Stimulated activated CD4-positive, alpha-beta T cell treated with anti-CD3 and anti-CD28 coated beads, Interleukin-1b, Interleukin-23, amount 100 ng/mL, for 24 hours (primary cell): ENCODE data around the gene KRT74.

Source experiments
- DNase-seq, 4 experiments: peaks; one replicate each; pipeline ENCODE4 v3.0.0-alpha.2; 2020; ENCODE audit warnings: low read depth in 4 of 4, low spot score in 1 of 4

KRT74 gene

GRCh38 chr12:52575948-52576347, 2.3 kb upstream of the KRT74 start:
- DNase-seq, result no peak

- DNase-seq, result no peak
Measured at GRCh38 chr12:52575256-52575655, 1.6 kb upstream of the KRT74 start.

GRCh38 chr12:52573306-52573705, 337 bp downstream of the KRT74 start:
- no peak for DNase-seq

GRCh38 chr12:52570511-52570910, 3.1 kb downstream of the KRT74 start:
- DNase-seq, result no peak

- no peak for DNase-seq
Measured at GRCh38 chr12:52568111-52568510, 5.5 kb downstream of the KRT74 start.

GRCh38 chr12:52566847-52567291, 6.8 kb downstream of the KRT74 start:
- DNase-seq, result no peak

GRCh38 chr12:52564582-52564981, 9.1 kb downstream of the KRT74 start:
- DNase-seq, result no peak

- no peak for DNase-seq
Measured at GRCh38 chr12:52561880-52562449, 11.7 kb downstream of the KRT74 start.

- no peak for DNase-seq
Measured at GRCh38 chr12:52559979-52560378, 13.7 kb downstream of the KRT74 start.

GRCh38 chr12:52558781-52559445, 14.7 kb downstream of the KRT74 start:
- DNase-seq, result no peak

GRCh38 chr12:52557476-52557875, 16.2 kb downstream of the KRT74 start:
- no peak for DNase-seq

- DNase-seq, result no peak
Measured at GRCh38 chr12:52555577-52555976, 18.1 kb downstream of the KRT74 start.

- DNase-seq, result no peak
Measured at GRCh38 chr12:52552681-52553195, 20.9 kb downstream of the KRT74 start, which contains the start of gene KRT71. Gene KRT71, minus strand, starts transcription at chr12:52553145. Its CDS starts 68 bp downstream, at chr12:52553077.

- no peak for DNase-seq
Measured at GRCh38 chr12:52552055-52552454, 21.6 kb downstream of the KRT74 start.

GRCh38 chr12:52551216-52551865, 22.3 kb downstream of the KRT74 start:
- DNase-seq, result no peak

GRCh38 chr12:52546126-52546525, 27.5 kb downstream of the KRT74 start:
- DNase-seq, result no peak

- no peak for DNase-seq
Measured at GRCh38 chr12:52543985-52544883, 29.4 kb downstream of the KRT74 start.

- no peak for DNase-seq
Measured at GRCh38 chr12:52542785-52543318, 30.8 kb downstream of the KRT74 start.

- DNase-seq, result no peak
Measured at GRCh38 chr12:52542157-52542556, 31.5 kb downstream of the KRT74 start.

GRCh38 chr12:52541709-52542108, 31.9 kb downstream of the KRT74 start:
- no peak for DNase-seq

- DNase-seq, result no peak
Measured at GRCh38 chr12:52540531-52540930, 33.1 kb downstream of the KRT74 start.
